Measurements from ENCODE around the gene TRAK1.

The TRAK1 gene

DNA sequence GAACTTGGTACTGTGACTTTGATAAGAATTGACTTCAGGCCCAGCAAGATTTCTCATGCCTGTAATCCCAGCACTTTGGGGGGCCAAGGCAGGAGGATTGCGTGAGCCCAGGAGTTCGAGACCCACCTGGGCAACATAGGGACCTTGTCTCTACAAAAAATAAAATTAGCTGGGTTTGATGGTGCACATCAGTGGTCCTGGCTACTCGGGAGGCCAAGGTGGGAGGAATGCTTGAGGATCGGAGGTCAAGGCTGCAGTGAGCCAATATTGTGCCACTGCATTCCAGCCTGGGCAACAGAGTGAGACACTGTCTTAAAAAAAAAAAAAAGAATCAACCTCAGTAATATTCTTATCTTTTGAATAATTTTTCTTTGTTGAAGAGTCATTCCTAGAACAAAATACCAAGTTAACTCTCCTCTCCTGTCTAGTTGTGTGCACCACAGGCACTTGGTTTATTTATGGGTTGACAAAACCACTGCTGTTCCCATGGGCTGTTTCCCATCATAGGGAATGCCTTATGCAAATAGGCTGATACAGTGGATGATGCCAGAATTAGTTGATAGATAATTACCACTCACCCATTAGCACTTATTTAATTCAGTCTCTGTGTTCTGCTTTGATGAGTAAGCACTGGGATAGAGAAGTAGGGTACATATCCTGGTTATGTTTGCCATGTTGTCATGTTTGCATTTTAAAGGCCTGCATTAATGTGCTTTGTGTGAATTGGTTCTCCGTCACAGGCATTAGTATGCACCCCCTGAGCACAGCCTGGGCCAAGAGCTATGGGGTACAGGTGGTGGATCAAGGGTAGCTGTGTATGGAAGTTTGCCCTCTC lies 32.9 kb downstream of the TRAK1 start:
- no peak for DNase-seq (ENCODE audit: low read depth)

DNA sequence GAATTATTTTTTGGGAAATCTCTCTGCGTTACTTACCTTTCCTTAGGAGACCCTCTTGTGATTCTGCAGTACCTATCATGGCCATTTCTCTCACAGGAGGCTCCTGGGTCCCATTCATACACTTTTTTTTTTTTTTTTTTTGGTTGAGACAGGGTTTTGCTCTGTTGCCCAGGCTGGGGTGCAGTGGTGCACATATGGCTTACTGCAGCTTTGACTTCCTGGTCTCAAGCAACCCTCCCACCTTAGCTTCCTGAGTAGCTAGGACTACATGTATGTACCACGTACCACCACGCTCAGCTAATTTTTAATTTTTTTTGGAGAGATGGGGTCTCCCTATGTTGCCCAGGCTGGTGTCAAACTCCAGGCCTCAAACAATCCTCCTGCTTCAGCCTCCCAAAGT lies 36.1 kb downstream of the TRAK1 start:
- DNase-seq (ENCODE audit: low read depth), result no peak

DNA sequence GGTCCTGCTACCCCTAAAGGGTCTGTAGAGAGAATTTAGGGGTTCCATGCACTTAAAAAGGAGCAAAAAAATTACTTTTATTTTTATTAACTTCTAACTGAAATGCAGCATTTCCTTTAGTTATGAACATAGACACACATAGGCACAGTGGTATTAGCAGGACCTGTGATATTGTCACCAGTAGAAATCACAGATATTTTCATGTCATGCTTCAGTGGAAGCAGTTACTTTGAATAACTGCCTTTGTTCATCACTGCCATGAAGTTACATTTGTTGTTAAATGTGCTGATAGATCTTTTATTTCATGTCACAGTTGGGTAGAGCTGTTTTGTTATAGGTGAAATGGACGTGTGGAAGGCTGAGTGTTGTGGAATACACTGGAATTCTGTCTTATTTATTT lies 37.4 kb downstream of the TRAK1 start:
- DNase-seq (ENCODE audit: low read depth), result no peak

DNA sequence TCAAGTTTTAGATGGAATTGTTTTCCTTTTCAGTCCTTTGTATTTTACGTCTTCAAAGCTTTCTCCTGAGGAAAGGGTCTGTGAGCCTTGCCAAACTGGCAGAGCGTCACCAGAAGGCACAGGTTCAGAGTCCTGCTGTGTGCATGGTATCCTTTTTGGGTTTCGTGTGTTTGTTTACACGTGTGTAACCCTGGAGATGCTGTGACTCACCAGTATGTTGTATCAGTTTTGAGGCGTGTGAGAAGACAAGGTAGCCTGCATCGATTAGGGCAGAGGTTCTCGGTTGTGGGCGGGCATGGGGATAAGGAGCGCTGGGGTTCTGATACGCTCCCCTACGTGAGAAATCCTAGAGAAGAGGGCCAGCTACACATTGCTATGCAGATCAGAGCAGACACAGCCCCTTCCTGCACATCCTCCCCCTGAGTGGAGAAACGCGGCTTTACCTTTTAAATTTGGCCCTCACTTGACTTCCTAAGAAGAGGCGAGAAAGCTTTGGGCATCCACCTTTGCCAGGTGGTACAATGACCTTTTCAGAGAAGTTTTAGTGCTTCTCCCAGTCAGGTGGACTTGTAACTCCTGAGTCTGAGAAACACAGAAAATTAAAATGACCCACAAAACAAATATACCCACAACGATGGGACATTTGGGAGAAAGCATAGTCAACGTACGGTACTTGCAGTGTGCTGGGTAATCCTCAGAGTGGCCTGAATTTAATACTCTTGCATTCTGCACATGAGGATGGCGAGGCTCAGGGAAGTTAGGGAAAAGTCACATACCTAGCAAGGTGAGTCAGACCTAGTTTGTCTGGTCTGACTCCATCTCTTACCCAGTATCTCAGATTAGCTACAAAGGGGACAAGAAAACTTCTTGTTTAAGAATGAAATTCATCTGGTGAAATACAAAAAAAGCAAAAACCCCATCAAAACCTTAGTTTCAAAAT lies 38.1 kb downstream of the TRAK1 start:
- DNase-seq (ENCODE audit: low read depth), result no peak

DNA sequence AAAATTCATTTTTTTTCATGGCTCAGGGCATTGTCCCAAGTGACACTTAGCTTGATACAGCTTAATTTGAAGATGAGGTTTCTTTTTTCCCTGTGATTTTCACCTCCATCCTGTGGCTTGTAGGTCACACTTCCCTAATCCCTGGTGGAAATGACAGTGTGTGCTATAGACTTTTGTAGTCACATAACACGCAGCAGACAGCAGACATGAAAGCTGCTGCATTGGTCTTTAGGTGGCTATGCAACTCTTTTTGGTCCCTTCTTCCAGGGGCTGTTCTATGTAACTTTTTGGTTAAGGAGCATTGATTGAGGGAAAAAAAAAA lies 38.8 kb downstream of the TRAK1 start:
- no peak for DNase-seq (ENCODE audit: low read depth)

DNA sequence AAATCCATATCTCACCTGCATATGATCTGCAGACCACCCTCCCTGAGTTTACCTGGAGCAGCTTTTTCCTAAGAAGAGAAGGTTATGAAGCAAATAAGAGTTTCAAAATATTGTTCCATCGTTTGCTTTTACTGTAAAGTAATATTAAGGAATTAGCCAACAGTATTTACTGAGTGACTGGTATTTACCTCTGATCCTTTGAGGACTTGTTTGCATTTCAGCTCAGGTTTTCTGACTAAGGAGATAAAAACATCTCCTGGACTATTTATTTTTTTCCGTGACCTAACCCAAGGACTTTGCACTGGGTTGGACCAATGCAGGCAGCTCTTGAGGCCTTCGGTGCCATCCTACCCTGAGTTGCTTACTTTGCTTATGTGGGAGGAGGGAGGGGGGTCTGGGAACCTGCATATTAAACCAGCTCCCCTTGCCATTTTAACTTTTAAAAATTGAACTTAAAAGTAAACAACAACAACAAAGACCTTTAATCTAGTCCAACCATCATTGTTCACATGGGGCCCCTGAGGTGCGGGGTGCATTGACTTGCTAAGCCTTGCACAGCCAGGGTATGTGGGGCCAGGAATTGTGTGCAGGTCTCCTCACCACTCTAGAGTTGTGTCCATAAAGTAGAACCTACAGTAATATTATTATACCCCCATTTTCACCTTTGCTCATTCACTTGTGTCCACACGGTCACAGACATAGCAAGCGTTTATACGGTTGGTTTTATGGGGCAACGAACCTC lies 39.3 kb downstream of the TRAK1 start:
- no peak for DNase-seq (ENCODE audit: low read depth)

DNA sequence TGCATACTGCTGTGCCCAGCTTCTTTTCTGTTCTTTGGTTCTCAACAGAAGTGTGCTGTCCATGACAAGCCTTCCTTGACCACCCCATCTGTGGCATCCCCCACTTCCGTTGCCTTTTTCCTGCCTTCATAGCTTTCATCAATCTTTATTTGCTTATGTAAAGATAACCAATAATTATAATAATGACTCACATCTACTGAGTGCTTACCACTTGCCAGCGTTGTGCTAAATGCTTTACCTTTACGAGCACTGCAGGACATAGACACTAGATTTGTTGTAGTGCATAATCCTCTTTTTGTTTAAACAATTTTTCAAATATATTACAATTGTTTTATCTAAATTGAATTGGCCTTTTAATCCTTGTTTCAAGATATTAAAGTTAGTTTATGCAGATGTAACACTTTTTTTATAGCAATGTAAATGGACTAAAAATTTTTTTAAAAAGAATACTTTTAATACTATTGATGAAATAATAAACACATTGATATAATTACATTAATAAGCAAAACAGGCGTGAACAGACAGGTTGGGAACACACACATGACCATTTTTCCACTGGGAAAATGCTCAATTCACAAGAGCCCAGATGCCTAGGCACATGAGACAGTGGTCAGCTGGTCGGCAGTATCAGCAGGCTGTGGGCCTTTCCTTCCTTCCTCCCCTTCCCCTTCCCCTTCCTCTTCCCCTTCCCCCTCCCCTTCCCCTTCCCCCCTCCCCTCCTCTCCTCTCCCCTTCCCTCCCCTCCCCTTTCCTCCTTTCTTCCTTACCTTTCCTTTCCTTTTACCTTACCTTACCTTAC lies 42.5 kb downstream of the TRAK1 start:
- DNase-seq (ENCODE audit: low read depth), result no peak

DNA sequence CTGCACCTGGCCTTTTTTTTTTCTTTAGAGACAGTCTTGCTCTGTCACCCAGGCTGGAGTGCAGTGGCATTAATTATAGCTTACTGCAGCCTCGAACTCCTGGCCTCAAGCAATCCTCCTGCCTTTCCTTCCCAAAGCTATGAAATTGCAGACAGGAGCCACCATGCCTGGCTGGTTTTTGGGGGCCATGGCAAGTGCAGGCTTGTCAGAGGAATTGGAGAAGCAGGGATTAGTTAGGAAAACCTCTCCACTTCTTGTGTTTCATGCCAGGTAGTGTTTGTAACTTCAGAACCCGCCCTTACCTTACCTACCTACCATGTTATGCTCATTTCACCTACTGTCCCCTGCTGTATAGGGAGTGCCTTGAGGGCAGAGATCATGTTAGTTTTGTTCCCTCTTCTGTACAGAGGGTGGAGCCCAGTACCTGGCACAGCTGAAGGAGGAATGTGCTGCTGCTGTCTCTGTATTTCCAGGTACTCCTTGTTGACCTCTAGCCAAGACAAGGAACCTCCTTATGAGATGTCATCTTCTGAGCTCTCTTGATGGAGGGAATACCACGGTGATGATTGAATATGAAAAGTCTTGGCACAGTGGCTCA lies 43.8 kb downstream of the TRAK1 start:
- DNase-seq (ENCODE audit: low read depth), result no peak

DNA sequence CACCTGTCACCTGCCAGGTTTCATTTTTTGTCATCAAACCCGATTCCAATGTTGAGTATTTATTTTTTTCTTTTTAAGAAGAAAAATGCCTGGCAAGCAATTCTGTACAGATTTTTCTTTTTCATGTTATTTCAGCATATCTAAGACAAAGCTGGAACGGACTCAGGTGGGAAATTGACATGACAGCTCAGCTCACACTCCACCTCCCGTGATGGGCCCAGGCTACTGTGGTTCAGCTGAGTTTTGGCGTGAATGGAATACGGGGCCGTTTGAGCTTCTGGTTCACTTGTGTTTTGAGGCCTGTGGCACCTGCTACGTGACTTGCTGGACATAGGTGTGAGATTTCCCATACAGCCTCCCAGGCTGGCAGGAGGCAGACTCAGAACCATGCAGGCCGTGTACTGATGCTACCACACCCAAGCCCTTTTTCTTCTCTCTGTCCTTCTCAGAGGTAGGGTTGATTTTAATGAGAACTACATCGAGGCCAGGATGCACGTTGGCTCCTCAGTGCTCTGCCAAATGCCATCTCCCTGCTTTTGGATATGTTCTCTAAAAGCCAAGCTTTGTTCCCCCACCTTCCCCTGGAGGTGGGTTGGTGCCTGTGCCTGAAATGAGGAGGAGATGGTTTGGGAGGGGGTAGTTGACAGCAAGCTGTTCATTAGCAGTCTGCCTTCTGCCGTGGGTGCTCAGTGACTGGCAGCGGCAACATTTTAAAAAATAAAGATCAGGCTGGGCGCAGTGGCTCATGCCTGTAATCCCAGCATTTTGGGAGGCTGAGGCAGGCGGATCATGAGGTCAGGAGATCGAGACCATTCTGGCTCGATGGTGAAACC lies 48.7 kb downstream of the TRAK1 start:
- no peak for DNase-seq (ENCODE audit: low read depth)

DNA sequence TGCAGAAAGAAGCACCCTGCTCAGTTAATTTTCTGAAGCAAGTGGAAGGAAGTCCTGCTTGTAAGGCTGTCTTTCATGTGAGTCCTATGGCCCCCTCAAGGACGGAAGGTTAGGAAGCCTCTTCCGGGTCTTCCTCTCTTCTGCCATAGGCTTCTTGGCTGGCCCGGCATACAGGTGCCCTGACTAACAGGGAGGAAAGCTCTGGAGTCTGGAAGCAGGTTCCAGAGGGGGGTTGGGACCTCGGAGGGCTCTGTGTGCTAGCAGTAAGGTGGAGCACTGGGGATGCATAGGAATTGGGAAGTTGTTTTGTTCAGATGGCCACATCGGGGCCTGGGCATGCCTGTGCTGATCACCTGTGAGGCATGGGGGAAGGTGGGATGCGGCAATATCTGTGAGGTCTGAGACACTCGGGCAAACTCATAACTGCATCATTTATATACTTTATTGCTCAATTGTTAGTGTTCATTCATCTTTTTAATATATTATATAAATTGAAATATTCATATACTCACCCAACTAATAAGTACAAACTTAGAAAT lies 49.6 kb downstream of the TRAK1 start:
- DNase-seq (ENCODE audit: low read depth), result no peak

DNA sequence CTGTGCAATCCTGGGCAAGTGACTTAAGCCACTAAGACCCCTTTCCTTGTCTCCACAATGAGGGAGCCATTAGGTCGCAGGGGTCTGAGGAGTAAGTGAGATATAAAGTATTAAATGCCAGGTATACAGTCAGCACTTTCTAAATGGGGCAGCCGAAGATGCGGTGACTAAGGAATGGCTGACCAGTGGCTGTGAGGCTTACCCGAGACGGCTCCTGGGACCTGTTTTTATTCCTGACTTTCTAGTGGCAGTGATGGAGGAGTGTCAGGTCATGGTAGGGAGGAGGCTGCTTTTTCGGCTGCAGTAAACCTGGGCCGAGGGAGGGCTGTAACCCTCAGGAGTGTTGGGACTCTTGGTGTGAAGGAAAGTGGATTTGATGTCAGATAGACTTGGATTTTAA lies 52.3 kb downstream of the TRAK1 start:
- no peak for DNase-seq (ENCODE audit: low read depth)

DNA sequence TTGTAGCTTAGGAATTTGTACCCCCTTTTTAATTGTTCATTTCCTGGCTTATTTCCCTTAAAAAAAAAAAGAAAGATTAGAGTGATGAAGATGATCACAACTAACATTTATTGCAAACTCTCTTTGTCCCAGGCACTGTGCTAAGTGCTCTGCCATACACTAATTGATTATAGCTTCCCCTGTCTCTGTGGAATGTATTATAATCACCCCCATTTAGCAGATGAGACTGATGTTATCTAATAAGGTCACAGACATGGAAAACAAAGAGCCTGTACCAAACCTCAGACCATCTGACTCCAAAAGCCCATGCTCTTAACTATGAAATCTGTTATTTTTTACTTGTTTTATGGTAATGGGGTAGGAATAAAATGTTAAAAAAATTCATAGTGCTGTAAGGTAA lies 53.1 kb downstream of the TRAK1 start:
- no peak for DNase-seq (ENCODE audit: low read depth)

DNA sequence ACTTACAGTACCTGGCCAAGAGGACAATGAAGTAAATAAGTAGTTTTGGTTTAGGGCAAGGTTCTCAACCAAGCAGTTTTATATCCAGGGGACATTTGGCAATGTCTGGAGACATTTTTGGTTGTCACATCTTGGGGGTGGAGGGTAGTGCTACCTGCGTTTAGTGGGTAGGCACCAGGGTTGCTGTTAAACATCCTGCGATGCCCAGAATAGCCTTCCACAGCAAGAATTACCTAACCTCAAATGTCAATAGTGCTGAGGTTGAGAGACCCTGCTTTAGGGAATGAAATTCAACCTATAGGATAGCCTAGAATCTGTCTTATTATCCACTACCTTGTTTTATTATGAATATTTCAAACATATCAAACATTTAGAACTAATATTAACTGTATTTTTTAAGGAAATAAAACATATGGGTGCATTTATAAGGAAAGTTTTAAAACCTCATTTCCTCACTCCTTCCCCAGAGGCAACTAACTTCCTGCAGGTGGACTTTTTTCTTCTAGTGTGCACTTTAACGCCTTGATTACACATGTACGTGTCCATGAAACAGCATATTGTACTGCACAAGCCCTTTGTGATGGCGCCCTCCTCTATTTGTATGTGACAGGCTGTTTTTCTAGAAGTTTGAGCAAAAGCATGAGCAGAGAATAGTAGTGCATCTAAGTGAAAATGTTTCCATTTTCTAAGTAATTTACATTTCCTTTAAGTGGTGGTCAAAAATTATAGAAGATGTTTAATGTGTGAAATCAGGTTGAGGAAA lies 57.1 kb downstream of the TRAK1 start:
- no peak for DNase-seq (ENCODE audit: low read depth)

DNA sequence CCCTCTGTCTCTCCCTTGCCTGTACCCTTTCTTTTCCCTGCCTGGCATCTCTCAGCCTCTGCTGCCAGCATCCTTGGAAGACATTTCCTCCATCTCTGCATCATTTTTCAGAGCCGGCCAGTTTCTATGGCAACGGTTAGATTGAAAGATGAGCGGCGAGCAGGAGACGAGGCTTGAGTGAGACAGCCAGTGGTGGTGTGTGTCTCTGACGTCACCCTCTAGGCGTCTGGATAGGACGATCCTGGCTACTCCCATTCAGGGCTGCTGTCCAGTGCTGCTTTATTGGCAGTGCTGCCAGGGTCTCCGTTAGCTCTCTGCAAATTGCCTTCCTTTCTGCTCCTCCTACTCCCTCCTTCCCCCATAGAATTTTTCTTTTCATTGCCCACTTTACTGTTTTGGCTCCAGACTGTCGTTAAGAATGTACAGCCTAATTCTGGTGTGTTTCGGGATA lies 57.9 kb downstream of the TRAK1 start:
- peak; percentile 96 for DNase-seq (ENCODE audit: low read depth)

DNA sequence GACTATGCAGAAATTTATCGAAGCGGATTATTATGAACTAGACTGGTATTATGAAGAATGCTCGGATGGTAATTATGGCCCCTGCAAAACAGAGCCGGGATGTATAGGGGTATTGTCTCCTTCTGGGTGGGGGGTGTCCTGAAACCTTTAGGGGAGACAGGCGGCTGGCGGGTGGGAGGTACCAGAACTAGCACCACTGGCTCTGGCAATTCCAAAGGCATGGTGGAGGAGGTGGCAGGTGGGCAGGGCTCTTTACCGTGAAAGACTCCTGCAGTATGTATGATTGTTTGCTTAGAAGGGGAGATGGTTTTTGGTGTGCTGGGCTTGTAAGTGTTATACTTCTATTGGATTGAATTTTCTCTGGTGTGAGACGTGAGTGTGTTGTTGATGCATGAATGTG lies 58.4 kb downstream of the TRAK1 start:
- no peak for DNase-seq (ENCODE audit: low read depth)

DNA sequence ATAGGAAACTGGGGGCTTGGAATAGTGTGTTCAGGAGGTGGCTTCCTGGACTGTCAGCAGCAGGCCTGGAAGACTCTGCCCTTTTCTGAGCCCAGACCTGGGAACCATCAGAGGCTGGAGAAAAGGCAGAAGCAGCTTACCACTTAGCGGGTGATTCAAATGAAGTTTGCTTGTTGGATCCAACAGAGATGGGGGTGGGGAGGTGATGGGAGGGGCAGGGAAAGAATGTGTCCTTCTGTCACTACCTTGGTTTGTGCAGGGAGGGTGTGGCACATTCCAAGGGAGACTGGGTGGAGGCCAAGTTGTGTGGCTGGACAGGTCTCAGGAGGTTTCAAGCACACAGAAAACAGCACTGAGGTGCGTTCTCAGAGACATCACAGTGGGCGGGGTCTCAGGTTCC lies 58.8 kb downstream of the TRAK1 start:
- DNase-seq (ENCODE audit: low read depth), result no peak

DNA sequence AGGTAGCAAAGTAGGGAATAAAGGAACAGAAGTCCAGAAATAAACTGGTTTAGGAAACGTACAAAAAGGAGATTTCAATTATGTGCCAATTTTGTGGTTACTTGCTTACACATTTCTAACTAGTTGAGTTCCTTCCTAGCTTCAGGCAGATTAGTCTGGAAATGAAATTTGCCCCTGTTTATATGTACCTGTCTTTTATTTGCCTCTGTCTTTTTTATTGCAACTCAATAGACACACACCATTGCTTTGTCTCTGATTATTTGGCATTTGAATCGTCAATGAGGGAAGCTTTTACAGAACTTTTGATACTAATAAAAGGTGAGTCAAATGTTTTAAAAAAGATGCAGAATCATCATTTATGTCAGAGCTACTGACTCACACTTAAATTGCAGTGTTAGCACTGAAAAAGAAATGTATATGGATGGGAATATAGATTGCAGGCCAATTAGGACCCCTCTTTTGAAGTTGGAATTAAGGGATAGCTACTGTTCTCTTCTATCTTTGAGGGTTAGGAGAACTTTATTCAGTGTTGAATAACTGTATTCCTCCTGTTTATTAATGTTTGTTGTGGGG lies 60.5 kb downstream of the TRAK1 start:
- no peak for DNase-seq (ENCODE audit: low read depth)

DNA sequence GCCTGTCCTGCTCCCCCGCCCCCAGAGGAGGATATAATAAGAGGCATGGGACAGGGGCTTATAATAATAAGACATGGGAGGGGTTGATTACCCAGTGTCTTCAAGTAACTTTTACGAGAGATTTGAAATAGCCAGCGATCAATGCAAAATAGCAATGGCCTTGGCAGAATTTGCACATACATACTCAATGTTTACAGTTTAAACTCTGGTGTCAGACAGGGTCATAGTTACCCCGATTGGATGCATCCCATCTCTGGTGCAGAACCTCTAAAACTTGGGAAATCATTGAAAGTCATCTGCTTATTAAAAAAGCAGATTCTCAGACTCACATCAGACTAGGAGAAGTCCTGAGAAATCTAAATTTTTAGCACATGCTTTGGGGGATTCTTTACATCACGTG lies 61.0 kb downstream of the TRAK1 start:
- DNase-seq (ENCODE audit: low read depth), result no peak

DNA sequence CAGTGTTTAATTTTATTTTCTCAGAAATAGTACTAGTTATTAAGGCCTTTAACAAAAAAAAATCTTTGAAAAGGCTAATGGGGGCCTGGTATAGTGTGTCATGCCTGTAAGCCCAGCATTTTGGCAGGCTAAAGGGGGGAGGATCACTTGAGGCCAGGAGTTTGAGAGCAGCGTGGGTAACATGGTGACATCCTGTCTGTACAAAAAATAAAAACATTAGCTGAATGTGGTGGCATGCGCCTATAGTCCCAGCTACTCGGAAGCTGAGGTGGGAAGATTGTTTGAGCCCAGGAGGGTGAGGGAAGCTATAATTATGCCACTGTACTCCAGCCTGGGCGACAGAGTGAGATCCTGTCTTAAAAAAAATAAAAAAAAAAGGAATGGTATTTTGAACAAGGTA lies 61.9 kb downstream of the TRAK1 start:
- no peak for DNase-seq (ENCODE audit: low read depth)

Measured in iris pigment epithelial cell (primary cell).